HEK293 (cell line): ENCODE results near the gene PRCP.

Source experiments
- CTCF ChIP-seq: fragments of 450-650 bp; formaldehyde crosslinking; IDR thresholded peaks from 2 replicates; pipeline ENCODE4 v1.5.1; 2016; ENCODE audit warnings: missing biosample characterization, missing genetic modification characterization
- PBX3 ChIP-seq: sonication (generic); formaldehyde crosslinking; IDR thresholded peaks from 2 replicates; pipeline ENCODE4 v1.8.1; 2022; ENCODE audit warnings: mild to moderate bottlenecking, moderate library complexity, missing genetic modification reagents
- SCRT1 ChIP-seq: fragments of 450-650 bp; formaldehyde crosslinking; IDR thresholded peaks from 2 replicates; pipeline ENCODE4 v1.5.1; 2016; ENCODE audit warnings: missing biosample characterization, missing genetic modification characterization, borderline replicate concordance
- ZBTB26 ChIP-seq: fragments of 450-650 bp; formaldehyde crosslinking; optimal IDR thresholded peaks from 2 replicates; pipeline ENCODE3; 2016; ENCODE audit warnings: missing biosample characterization, mild to moderate bottlenecking, missing genetic modification characterization
- ZEB2 ChIP-seq: fragments of 450-650 bp; formaldehyde crosslinking; IDR thresholded peaks from 2 replicates; pipeline ENCODE4 v1.5.1; 2016; ENCODE audit warnings: missing biosample characterization, missing genetic modification characterization
- ZNF274 ChIP-seq, 2 experiments: fragments of 200-500 bp in 1 of 2; fragments of 450-650 bp in 1 of 2; sonication (Bioruptor generic) in 1 of 2; formaldehyde crosslinking in 1 of 2; IDR thresholded peaks; 2 replicates each; pipeline versions ENCODE4 v1.5.1 to v1.6.1; 2014 to 2016; ENCODE audit warnings: borderline replicate concordance in 1 of 2, inconsistent platforms in 1 of 2, low read length in 1 of 2, missing biosample characterization in 1 of 2, missing genetic modification characterization in 1 of 2
- ZNF488 ChIP-seq: fragments of 450-650 bp; formaldehyde crosslinking; IDR thresholded peaks from 2 replicates; pipeline ENCODE4 v1.5.1; 2016; ENCODE audit warnings: missing biosample characterization, missing genetic modification characterization
- ZNF624 ChIP-seq: fragments of 450-650 bp; formaldehyde crosslinking; IDR thresholded peaks from 2 replicates; pipeline ENCODE4 v1.5.1; 2017; ENCODE audit warnings: missing biosample characterization, missing genetic modification characterization
- ZNF747 ChIP-seq: fragments of 450-650 bp; formaldehyde crosslinking; IDR thresholded peaks from 2 replicates; pipeline ENCODE4 v1.5.1; 2016; ENCODE audit warnings: missing biosample characterization, missing genetic modification characterization

- TF ChIP-seq SCRT1 (tag by site-specific recombination) (no peak), ZNF274 (IDR thresholded peaks at IDR 0.05; ENCODE audit: low read length) (no peak), ZNF274 (tag by site-specific recombination; IDR thresholded peaks at IDR 0.05; ENCODE audit: borderline replicate concordance) (no peak), CTCF (tag by site-specific recombination) (no peak), ZNF488 (no peak), ZEB2 (no peak), ZNF747 (tag by site-specific recombination) (no peak), ZNF624 (tag by site-specific recombination) (no peak), PBX3 (CRISPR knock-in tag) (no peak), ZBTB26 (no peak)
Observed at GRCh38 chr11:82871646-82872045, 28.6 kb downstream of the PRCP start.
